K562 (cell line): ENCODE measurements around the gene RYK. TPM values are rescaled to one million over a fixed set of nuclear protein-coding genes. Genes with fewer than 3 reads are reported as not detected.

ENCODE experiments used
- ATAC-seq: fragments of 200-7000 bp; cut with Tn5 transposase; 3 replicates; pipeline ENCODE4 v1.9.1; 2020; ENCODE audit warnings: moderate library complexity
- BruUV-seq: library from RNA; stranded (reverse); fragments of 400-500 nt; replicated peaks from 2 replicates; lab custom pipeline; 2021; lab: Mats Ljungman, UMichigan
- CTCF ChIA-PET: fragments of 300-600 bp; formaldehyde crosslinking; extraction: SDS; loops from one replicate; lab custom pipeline; 2021; ENCODE audit warnings: low intra/inter-chr PET ratio; lab: Yijun Ruan, JAX
- POLR2A ChIA-PET: fragments of 300-600, 350-650 bp; sonication (Branson Sonifier 250); formaldehyde crosslinking; extraction: SDS; loops from one replicate; lab custom pipeline; 2021; ENCODE audit warnings: antibody characterized with exemption, inconsistent platforms; lab: Yijun Ruan, JAX
- DNase-seq, 4 experiments: peaks; one replicate each; pipeline versions ENCODE4 v3.0.0 to v3.0.0-alpha.2; 2011 to 2018; ENCODE audit warnings: low spot score in 3 of 4, mixed read lengths in 3 of 4; ENCODE audit errors: extremely low read depth in 1 of 4
- FAIRE-seq: peaks from 2 replicates; lab custom pipeline; 2011; peaks lifted over from hg19 to GRCh38; lab: Jason Lieb, UNC
- H2AFZ ChIP-seq: 2 replicates; pipeline ENCODE4 v1.6.0; 2011; ENCODE audit warnings: low read depth, low read length, control low read depth, inconsistent platforms
- H3K27ac ChIP-seq: fragments of 200-600 bp; 3 replicates; pipeline ENCODE4 v1.8.0; 2011; ENCODE audit warnings: low read depth, mild to moderate bottlenecking, control low read depth, inconsistent platforms, low read length, moderate library complexity, mixed read lengths; ENCODE audit errors: extremely low read depth
- H3K27me3 ChIP-seq, 2 experiments: fragments of 300-600 bp in 1 of 2; 2 replicates in 1 of 2; 3 replicates in 1 of 2; pipeline versions ENCODE4 v1.6.0 to v1.8.0; 2011; ENCODE audit warnings: inconsistent platforms in 2 of 2, low read length in 2 of 2, mild to moderate bottlenecking in 1 of 2, mixed read lengths in 1 of 2, moderate library complexity in 1 of 2; ENCODE audit not compliant: control insufficient read depth in 2 of 2, insufficient read depth in 2 of 2
- H3K36me3 ChIP-seq: fragments of 300-600 bp; 3 replicates; pipeline ENCODE4 v1.8.0; 2011; ENCODE audit warnings: mild to moderate bottlenecking, low read length, inconsistent platforms; ENCODE audit not compliant: control insufficient read depth, insufficient read depth
- H3K4me1 ChIP-seq, 2 experiments: fragments of 200-600 bp in 1 of 2; replicated peaks in 1 of 2; 2 replicates in 1 of 2; 3 replicates in 1 of 2; pipeline versions ENCODE4 v1.5.1 to v1.8.0; 2011; ENCODE audit warnings: inconsistent platforms in 2 of 2, low read length in 2 of 2, mild to moderate bottlenecking in 1 of 2, mixed read lengths in 1 of 2, moderate library complexity in 1 of 2; ENCODE audit not compliant: control insufficient read depth in 2 of 2, insufficient read depth in 2 of 2
- H3K4me2 ChIP-seq: 2 replicates; pipeline ENCODE4 v1.6.1; 2011; ENCODE audit warnings: low read length, control low read depth, inconsistent platforms, mixed read lengths; ENCODE audit not compliant: insufficient read depth
- H3K4me3 ChIP-seq: fragments of 200-600 bp; sonication (generic), shearing (Covaris generic); 2 replicates; pipeline ENCODE4 v1.5.1; 2016; ENCODE audit warnings: control low read depth, inconsistent platforms
- H3K79me2 ChIP-seq: fragments of 200-600 bp; 3 replicates; pipeline ENCODE4 v1.8.0; 2011; ENCODE audit warnings: low read length, inconsistent platforms; ENCODE audit not compliant: control insufficient read depth, insufficient read depth
- H3K9ac ChIP-seq, 2 experiments: 2 replicates each; pipeline versions ENCODE4 v1.6.0 to v1.6.1; 2011; ENCODE audit warnings: low read depth in 2 of 2, low read length in 2 of 2, control low read depth in 1 of 2, inconsistent platforms in 1 of 2, mild to moderate bottlenecking in 1 of 2, mixed read lengths in 1 of 2; ENCODE audit not compliant: insufficient read depth in 1 of 2
- H3K9me1 ChIP-seq: one replicate; pipeline ENCODE4 v1.6.0; 2011; ENCODE audit warnings: inconsistent platforms, mild to moderate bottlenecking, low read length, moderate library complexity; ENCODE audit not compliant: control insufficient read depth, insufficient read depth
- H3K9me3 ChIP-seq: replicated peaks from 2 replicates; pipeline ENCODE4 v1.5.1; 2011; ENCODE audit warnings: low read depth, low read length, inconsistent platforms; ENCODE audit not compliant: control insufficient read depth, insufficient read depth
- H4K20me1 ChIP-seq: replicated peaks from 2 replicates; pipeline ENCODE4 v1.6.1; 2011; ENCODE audit warnings: low read length, inconsistent platforms, mixed read lengths; ENCODE audit not compliant: control insufficient read depth, insufficient read depth
- BDP1 ChIP-seq: IDR thresholded peaks from 3 replicates; pipeline ENCODE4 v1.6.1; 2011; ENCODE audit not compliant: insufficient read length, insufficient read depth
- C11orf30 ChIP-seq: fragments of 450-650 bp; IDR thresholded peaks from 2 replicates; pipeline ENCODE4 v1.6.1; 2016; ENCODE audit warnings: low read depth, mild to moderate bottlenecking
- CBFA2T3 ChIP-seq: fragments of 450-650 bp; IDR thresholded peaks from 2 replicates; pipeline ENCODE4 v1.6.1; 2017
- CBX2 ChIP-seq: fragments of 200-600 bp; sonication (generic); IDR thresholded peaks from one replicate; pipeline ENCODE4 v1.6.1; 2012; ENCODE audit warnings: mild to moderate bottlenecking, low read length, inconsistent platforms; ENCODE audit not compliant: insufficient read depth, poor library complexity, severe bottlenecking
- CHD1 ChIP-seq: fragments of 200-600 bp; sonication (generic); IDR thresholded peaks from one replicate; pipeline ENCODE4 v1.6.1; 2012; ENCODE audit warnings: mild to moderate bottlenecking, moderate library complexity, low read length, inconsistent platforms
- ELF2 ChIP-seq: fragments of 250-450 bp; sonication (Bioruptor Pico); IDR thresholded peaks from 2 replicates; pipeline ENCODE4 v1.5.0; 2021; ENCODE audit warnings: mild to moderate bottlenecking
- EZH2 ChIP-seq: IDR thresholded peaks from 2 replicates; pipeline ENCODE4 v1.6.1; 2012; ENCODE audit warnings: low read depth, mild to moderate bottlenecking, inconsistent platforms, low read length, borderline replicate concordance
- PHB2 ChIP-seq: fragments of 450-650 bp; IDR thresholded peaks from 2 replicates; pipeline ENCODE4 v1.6.1; 2017; ENCODE audit warnings: low read depth
- POLR2G ChIP-seq: fragments of 200-400 bp; formaldehyde crosslinking; IDR thresholded peaks from 2 replicates; pipeline ENCODE4 v1.6.1; 2017; ENCODE audit warnings: low read depth, mild to moderate bottlenecking, antibody characterized with exemption, low read length, moderate library complexity
- RBM14 ChIP-seq: fragments of 200-400 bp; formaldehyde crosslinking; IDR thresholded peaks from 2 replicates; pipeline ENCODE4 v1.6.1; 2018; ENCODE audit warnings: low read depth, mild to moderate bottlenecking, low read length, moderate library complexity, borderline replicate concordance; ENCODE audit not compliant: insufficient read depth
- YBX1 ChIP-seq: fragments of 450-650 bp; IDR thresholded peaks from 2 replicates; pipeline ENCODE4 v1.7.1; 2016; ENCODE audit warnings: mild to moderate bottlenecking
- ZEB2 ChIP-seq: fragments of 450-650 bp; IDR thresholded peaks from 2 replicates; pipeline ENCODE4 v1.6.1; 2016
- WGBS: fragments of 100-300 bp; shearing (Covaris generic); methylation state at CpG from one replicate; pipeline ENCODE4 v1.1.6; 2016; ENCODE audit warnings: low coverage, mixed read lengths; ENCODE audit not compliant: insufficient coverage; ENCODE audit errors: missing lambda C conversion rate; 5-methylcytosine and 5-hydroxymethylcytosine counted together
- in situ Hi-C: fragments of 300-500 bp; cut with MboI; formaldehyde crosslinking; loops from 4 replicates; pipeline ENCODE4 v1.15.0; 2018; ENCODE audit warnings: inconsistent platforms, mixed read lengths
- intact Hi-C: fragments of 100-400 bp; cut with micrococcal nuclease; formaldehyde crosslinking; loops from 2 replicates; pipeline ENCODE4 v1.14.2; 2022
- polyA plus RNA-seq, 8 experiments: library from polyadenylated mRNA; depleted of rRNA in 4 of 8; stranded (reverse) in 5 of 8; unstranded in 3 of 8; fragments of >200 nt; fragmentation: Nextera tagmentation in 2 of 8; fragmentation: Illumina TruSeq in 1 of 8; extraction: Ambion mirVana in 2 of 8; extraction: Trizol in 1 of 8; gene quantifications; 2 replicates each; pipeline versions ENCODE4 v1.2.1 to v1.2.3, GENCODE V29; 2011 to 2014; ENCODE audit warnings: inconsistent platforms in 1 of 8, missing spikeins in 1 of 8
- total RNA-seq, 7 experiments: library from RNA; depleted of rRNA in 6 of 7; stranded (reverse); fragments of >200 nt in 6 of 7; fragmentation: Illumina TruSeq in 2 of 7; extraction: Trizol in 2 of 7; gene quantifications; 2 replicates each; pipeline versions ENCODE4 v1.2.1 to v1.2.3, GENCODE V29; 2011 to 2021; ENCODE audit warnings: low replicate concordance in 1 of 7
- TF ChIP-seq, protein P1 (sequence below), 2 experiments: fragments of 200-800 bp in 1 of 2; sonication (Bioruptor generic) in 1 of 2; sonication (generic) in 1 of 2; formaldehyde crosslinking in 1 of 2; IDR thresholded peaks in 1 of 2; conservative IDR thresholded peaks in 1 of 2; 2 replicates each; pipeline versions ENCODE4 v1.5.0 to v1.6.1; 2016 to 2020; ENCODE audit warnings: missing compliant biosample characterization in 1 of 2, missing genetic modification characterization in 1 of 2, missing genetic modification reagents in 1 of 2
- TF ChIP-seq, protein P2 (sequence below): fragments of 450-650 bp; IDR thresholded peaks from 2 replicates; pipeline ENCODE4 v1.6.1; 2016; ENCODE audit warnings: borderline replicate concordance
- TF ChIP-seq, protein P3 (sequence below): sonication (generic); formaldehyde crosslinking; IDR thresholded peaks from 2 replicates; pipeline ENCODE4 v1.8.0; 2022; ENCODE audit warnings: mild to moderate bottlenecking, missing genetic modification reagents

Gene RYK
- total and polyA plus RNA-seq, 9 of the 15 experiments (the other 6 are each of a cell fraction or from before 2014, with no cell fraction given): 4.2 to 29.5 (median 16.6) TPM

DNA sequence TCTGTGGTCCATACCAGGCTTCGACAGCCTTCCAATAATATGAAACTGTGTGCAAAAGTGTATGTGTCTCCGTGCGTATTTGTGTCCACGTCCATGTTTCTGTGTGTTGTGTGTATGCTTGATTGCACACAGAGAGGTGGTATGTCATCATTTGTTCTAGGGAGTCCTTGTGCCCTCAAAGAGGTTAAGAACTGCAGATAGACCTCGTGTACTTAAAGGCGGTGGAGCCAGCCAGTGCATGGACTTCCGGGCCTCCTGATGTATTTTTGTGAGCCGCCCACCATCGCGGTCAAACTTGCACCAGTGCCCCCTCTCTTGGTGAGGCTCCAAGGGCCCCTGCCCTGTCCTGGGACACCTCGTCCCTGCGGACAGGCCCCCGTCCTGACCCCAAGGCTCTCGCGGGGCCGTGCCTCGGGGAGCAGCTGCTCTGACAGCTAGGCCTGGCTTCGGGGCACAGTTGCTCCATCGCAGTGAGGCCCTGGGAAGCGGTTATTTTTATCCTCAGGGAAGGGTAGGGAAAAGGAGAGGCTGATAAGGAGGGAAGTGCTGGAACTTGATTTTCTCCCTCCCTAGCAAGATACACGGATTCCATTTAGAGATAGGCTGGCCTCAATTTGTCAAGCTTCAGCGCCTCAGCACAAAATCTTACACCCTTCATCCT lies 1.2 kb upstream of the RYK start:
- Histone ChIP-seq H3K27me3 (no peaks in the 10 kb centered on the region), H3K9me1 (no peaks in the 10 kb centered on the region), H3K27ac (no peak overlapping the region), H3K9ac (no peak overlapping the region), H3K9me3 (no peaks in the 10 kb centered on the region; the same call in 1 of the 2 replicates), H2AFZ (no peak overlapping the region), H3K4me2 (no peak overlapping the region), H4K20me1 (no peaks in the 10 kb centered on the region), H3K4me1 (peaks cover 0 to 13% of the 10 kb centered on the region in 2 experiments; a peak in 2 of 5 replicates), H3K79me2 (peaks cover 35% of the 10 kb centered on the region), H3K4me3 (no peak overlapping the region), H3K36me3 (no peaks in the 10 kb centered on the region)
- in situ Hi-C loops: no loop called here
- DNase-seq (no peak), FAIRE-seq (no peak), ATAC-seq (peak; percentile 12; the same call in 1 of the 3 replicates)
- POLR2A ChIA-PET: interaction anchor here (0.6 kb wide), 1 partner anchor 10 kb away, joined by 3 read pairs; no protein-coding TSS in a partner anchor
- BruUV-seq: no TSS peak
- 73% methylated on average over 8 of the region's 22 CpGs for WGBS
- intact Hi-C loops: no loop called here
- CTCF ChIA-PET: no interaction called here
- no peak for TF ChIP-seq RBM14
- TF ChIP-seq PHB2: no peak
- no peak for TF ChIP-seq ZEB2
- no peak for TF ChIP-seq CHD1
- no peak for TF ChIP-seq YBX1
- TF ChIP-seq BDP1: no peak
- no peak for TF ChIP-seq C11orf30
- TF ChIP-seq, protein P1, sequence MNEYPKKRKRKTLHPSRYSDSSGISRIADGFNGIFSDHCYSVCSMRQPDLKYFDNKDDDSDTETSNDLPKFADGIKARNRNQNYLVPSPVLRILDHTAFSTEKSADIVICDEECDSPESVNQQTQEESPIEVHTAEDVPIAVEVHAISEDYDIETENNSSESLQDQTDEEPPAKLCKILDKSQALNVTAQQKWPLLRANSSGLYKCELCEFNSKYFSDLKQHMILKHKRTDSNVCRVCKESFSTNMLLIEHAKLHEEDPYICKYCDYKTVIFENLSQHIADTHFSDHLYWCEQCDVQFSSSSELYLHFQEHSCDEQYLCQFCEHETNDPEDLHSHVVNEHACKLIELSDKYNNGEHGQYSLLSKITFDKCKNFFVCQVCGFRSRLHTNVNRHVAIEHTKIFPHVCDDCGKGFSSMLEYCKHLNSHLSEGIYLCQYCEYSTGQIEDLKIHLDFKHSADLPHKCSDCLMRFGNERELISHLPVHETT (CRISPR knock-in tag; conservative IDR thresholded peaks at IDR 0.05 in 1 of 2, IDR thresholded peaks at IDR 0.05 in 1 of 2): no peak
- TF ChIP-seq EZH2: no peak
- 0 out of 2 replicates have a peak, but pooled peaks have one; percentile 29 for TF ChIP-seq POLR2G
- no peak for TF ChIP-seq ELF2 (CRISPR knock-in tag)
- TF ChIP-seq, protein P2, sequence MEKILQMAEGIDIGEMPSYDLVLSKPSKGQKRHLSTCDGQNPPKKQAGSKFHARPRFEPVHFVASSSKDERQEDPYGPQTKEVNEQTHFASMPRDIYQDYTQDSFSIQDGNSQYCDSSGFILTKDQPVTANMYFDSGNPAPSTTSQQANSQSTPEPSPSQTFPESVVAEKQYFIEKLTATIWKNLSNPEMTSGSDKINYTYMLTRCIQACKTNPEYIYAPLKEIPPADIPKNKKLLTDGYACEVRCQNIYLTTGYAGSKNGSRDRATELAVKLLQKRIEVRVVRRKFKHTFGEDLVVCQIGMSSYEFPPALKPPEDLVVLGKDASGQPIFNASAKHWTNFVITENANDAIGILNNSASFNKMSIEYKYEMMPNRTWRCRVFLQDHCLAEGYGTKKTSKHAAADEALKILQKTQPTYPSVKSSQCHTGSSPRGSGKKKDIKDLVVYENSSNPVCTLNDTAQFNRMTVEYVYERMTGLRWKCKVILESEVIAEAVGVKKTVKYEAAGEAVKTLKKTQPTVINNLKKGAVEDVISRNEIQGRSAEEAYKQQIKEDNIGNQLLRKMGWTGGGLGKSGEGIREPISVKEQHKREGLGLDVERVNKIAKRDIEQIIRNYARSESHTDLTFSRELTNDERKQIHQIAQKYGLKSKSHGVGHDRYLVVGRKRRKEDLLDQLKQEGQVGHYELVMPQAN: no peak
- TF ChIP-seq, protein P3, sequence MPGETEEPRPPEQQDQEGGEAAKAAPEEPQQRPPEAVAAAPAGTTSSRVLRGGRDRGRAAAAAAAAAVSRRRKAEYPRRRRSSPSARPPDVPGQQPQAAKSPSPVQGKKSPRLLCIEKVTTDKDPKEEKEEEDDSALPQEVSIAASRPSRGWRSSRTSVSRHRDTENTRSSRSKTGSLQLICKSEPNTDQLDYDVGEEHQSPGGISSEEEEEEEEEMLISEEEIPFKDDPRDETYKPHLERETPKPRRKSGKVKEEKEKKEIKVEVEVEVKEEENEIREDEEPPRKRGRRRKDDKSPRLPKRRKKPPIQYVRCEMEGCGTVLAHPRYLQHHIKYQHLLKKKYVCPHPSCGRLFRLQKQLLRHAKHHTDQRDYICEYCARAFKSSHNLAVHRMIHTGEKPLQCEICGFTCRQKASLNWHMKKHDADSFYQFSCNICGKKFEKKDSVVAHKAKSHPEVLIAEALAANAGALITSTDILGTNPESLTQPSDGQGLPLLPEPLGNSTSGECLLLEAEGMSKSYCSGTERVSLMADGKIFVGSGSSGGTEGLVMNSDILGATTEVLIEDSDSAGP (CRISPR knock-in tag): no peak
- TF ChIP-seq CBFA2T3: no peak
- no peak for TF ChIP-seq CBX2
